Measurements from ENCODE around the gene ERCC1. TPM values are rescaled to one million over a fixed set of nuclear protein-coding genes. Genes with fewer than 3 reads are reported as not detected.
A peak's percentile ranks its signal among the peaks of the same experiment; 100 is the strongest.

The ERCC1 gene
- polyA plus RNA-seq, 1 of the 3 experiments (the other 2 are of a cell fraction): 95.3 TPM

GRCh38 chr19:45439569-45440258 lies 16.0 kb upstream of the ERCC1 start:
- peak; percentile 93 for DNase-seq

More at GRCh38 chr19:45439569-45440258, 16.0 kb upstream of the ERCC1 start:
- Histone ChIP-seq H2AFZ (ENCODE audit: low read depth) (peak overlapping the region; percentile 73), H3K36me3 (replicated peaks in 1 of 2; ENCODE audit: control insufficient read depth in 1 of 2, insufficient read depth in 2 of 2, low read length in 1 of 2) (no peaks in the 10 kb centered on the region), H3K27me3 (ENCODE audit: insufficient read depth) (no peaks in the 10 kb centered on the region), H3K4me2 (peak overlapping the region; percentile 77; the same call in 1 of the 2 replicates), H3K9me2 (no peaks in the 10 kb centered on the region), H4K20me1 (ENCODE audit: insufficient read depth) (no peaks in the 10 kb centered on the region), H3K4me3 (ENCODE audit: low read depth in 2 of 2, low read length in 1 of 2) (peak overlapping the region; percentile 57 to 73), H3K4me1 (ENCODE audit: control insufficient read depth in 1 of 2, insufficient read depth in 2 of 2, low read depth in 1 of 2, low read length in 1 of 2) (peaks cover 5 to 15% of the 10 kb centered on the region in 2 experiments; a peak in 1 of 4 replicates), H3K9me3 (no peaks in the 10 kb centered on the region), H3K9ac (peak overlapping the region; percentile 89), H3F3A (replicated peaks; ENCODE audit: insufficient read depth) (peaks cover 25% of the 10 kb centered on the region), H3K79me2 (ENCODE audit: insufficient read depth) (no peaks in the 10 kb centered on the region; the same call in 1 of the 2 replicates), H3K27ac (ENCODE audit: low read depth in 2 of 2, low read length in 1 of 2) (peak overlapping the region in 1 of 2 experiments; percentile 83; a peak in 3 of 4 replicates)
- TF ChIP-seq MXI1 (IDR thresholded peaks at IDR 0.05; ENCODE audit: low read depth, low read length) (no peak), RAD21 (IDR thresholded peaks at IDR 0.05; ENCODE audit: low read length) (peak; percentile 74), CTCF (IDR thresholded peaks at IDR 0.05) (peak; percentile 99), YY1 (IDR thresholded peaks at IDR 0.05; ENCODE audit: low read depth) (peak; percentile 74; the same call in 1 of the 2 replicates), MAX (IDR thresholded peaks at IDR 0.05; ENCODE audit: low read depth) (peak; percentile 40; the same call in 1 of the 2 replicates), MEF2A (IDR thresholded peaks at IDR 0.05; ENCODE audit: borderline replicate concordance, low read depth) (peak; percentile 98), USF1 (IDR thresholded peaks at IDR 0.05; ENCODE audit: borderline replicate concordance, low read depth) (no peak), POLR2AphosphoS5 (IDR thresholded peaks at IDR 0.05; ENCODE audit: low read depth, low read length) (no peak), FOXM1 (IDR thresholded peaks at IDR 0.05; ENCODE audit: low read depth) (no peak), RFX5 (IDR thresholded peaks at IDR 0.05; ENCODE audit: low read length) (no peak), GABPA (IDR thresholded peaks at IDR 0.05; ENCODE audit: low read depth) (peak; percentile 43; the same call in 1 of the 2 replicates), EP300 (IDR thresholded peaks at IDR 0.05; ENCODE audit: borderline replicate concordance in 1 of 2, low read depth in 1 of 2, low read length in 1 of 2) (0 out of 4 replicates have a peak, but pooled peaks of 1 of the 2 experiments have one; percentile 13), SMC3 (IDR thresholded peaks at IDR 0.05; ENCODE audit: low read depth, low read length) (peak; percentile 63), PBX3 (IDR thresholded peaks at IDR 0.05) (no peak), FOSL2 (IDR thresholded peaks at IDR 0.05; ENCODE audit: borderline replicate concordance, low read depth) (peak; percentile 32; the same call in 1 of the 2 replicates), TEAD4 (IDR thresholded peaks at IDR 0.05; ENCODE audit: borderline replicate concordance, insufficient read depth) (no peak), FOXJ3 (CRISPR knock-in tag; IDR thresholded peaks at IDR 0.05) (no peak), IRF3 (IDR thresholded peaks at IDR 0.05; ENCODE audit: low read depth, low read length) (no peak)
- ChIA-PET CTCF (interaction anchor here (0.6 to 15.0 kb wide), 44 partner anchors 9 to 420 kb away, joined by 3 to 870 read pairs (median 5); partner anchors contain the start of genes BLOC1S3, ERCC1, ERCC2 and FOSB), POLR2A (interaction anchor here (0.5 to 1.6 kb wide), 5 partner anchors 8 to 129 kb away, joined by 3 to 15 read pairs (median 3); partner anchors contain the start of gene FOSB)
- WGBS (ENCODE audit: low lambda C conversion rate): 6% methylated on average over 15 of the region's 78 CpGs

All from SK-N-SH (cell line).